Measurements from ENCODE around the gene ZBTB16.

Gene ZBTB16

GRCh38 chr11:114065094-114065493 is 5.6 kb downstream of the ZBTB16 start:
- DNase-seq: no peak

- DNase-seq: no peak
These were observed 6.6 kb downstream of the ZBTB16 start for GRCh38 chr11:114066046-114066648.

- no peak for DNase-seq
These were observed 8.8 kb downstream of the ZBTB16 start for GRCh38 chr11:114068327-114068726.

GRCh38 chr11:114070464-114071139 is 11.1 kb downstream of the ZBTB16 start:
- DNase-seq: no peak

GRCh38 chr11:114073007-114073827 is 13.7 kb downstream of the ZBTB16 start:
- no peak for DNase-seq

GRCh38 chr11:114073828-114074381 is 14.4 kb downstream of the ZBTB16 start:
- no peak for DNase-seq

GRCh38 chr11:114074546-114075343 is 15.2 kb downstream of the ZBTB16 start:
- no peak for DNase-seq

GRCh38 chr11:114075344-114075610 is 15.8 kb downstream of the ZBTB16 start:
- DNase-seq: no peak

GRCh38 chr11:114075891-114076441 is 16.5 kb downstream of the ZBTB16 start:
- peak; percentile 51 for DNase-seq

- DNase-seq: peak; percentile 33
These were observed 17.4 kb downstream of the ZBTB16 start for GRCh38 chr11:114076921-114077331.

GRCh38 chr11:114077482-114078305 is 18.2 kb downstream of the ZBTB16 start:
- no peak for DNase-seq

- no peak for DNase-seq
These were observed 18.9 kb downstream of the ZBTB16 start for GRCh38 chr11:114078423-114078822.

- DNase-seq: no peak
These were observed 20.1 kb downstream of the ZBTB16 start for GRCh38 chr11:114079511-114080065.

- no peak for DNase-seq
These were observed 20.7 kb downstream of the ZBTB16 start for GRCh38 chr11:114080219-114080618.

GRCh38 chr11:114080769-114081168 is 21.3 kb downstream of the ZBTB16 start:
- DNase-seq: no peak

- peak; percentile 34 for DNase-seq
These were observed 22.3 kb downstream of the ZBTB16 start for GRCh38 chr11:114081641-114082414.

- no peak for DNase-seq
These were observed 22.9 kb downstream of the ZBTB16 start for GRCh38 chr11:114082415-114082748.

- no peak for DNase-seq
These were observed 23.3 kb downstream of the ZBTB16 start for GRCh38 chr11:114082767-114083181.

GRCh38 chr11:114083391-114084252 is 24.1 kb downstream of the ZBTB16 start:
- DNase-seq: no peak

Data from fibroblast of skin of abdomen (primary cell).